Measurements from ENCODE around the gene UNC5C. TPM values are rescaled to one million over a fixed set of nuclear protein-coding genes. Genes with fewer than 3 reads are reported as not detected.

The UNC5C gene
- total and polyA plus RNA-seq, 2 experiments from 2014 or later, result 3.5 to 16.0 TPM

- H3K36me3 ChIP-seq (replicated peaks; ENCODE audit: insufficient read depth, low read depth), result no peaks in the 10 kb centered on the region
- H3K27ac ChIP-seq, result no peak overlapping the region
- no peak overlapping the region for H3K4me3 ChIP-seq
- no peaks in the 10 kb centered on the region for H3K79me2 ChIP-seq
- no peak for DNase-seq (ENCODE audit: low spot score)
- 83% methylated on average over 2 of the region's 2 CpGs for WGBS (ENCODE audit: low lambda C conversion rate, missing lambda C conversion rate)
- H3K27me3 ChIP-seq, result no peaks in the 10 kb centered on the region
- no peaks in the 10 kb centered on the region for H4K20me1 ChIP-seq (ENCODE audit: insufficient read depth, poor library complexity, severe bottlenecking)
- no peak overlapping the region for H2AFZ ChIP-seq
- peak overlapping the region; percentile 31 for H3K4me2 ChIP-seq
- H3K4me1 ChIP-seq (ENCODE audit: insufficient read depth), result peaks cover 7% of the 10 kb centered on the region
- no peaks in the 10 kb centered on the region for H3K9me3 ChIP-seq (ENCODE audit: low read depth)
- no peak for TF ChIP-seq CTCF (IDR thresholded peaks at IDR 0.05; ENCODE audit: poor library complexity)
- no peak for TF ChIP-seq EZH2phosphoT487 (IDR thresholded peaks at IDR 0.05; ENCODE audit: low read depth, severe bottlenecking, unreplicated experiment)
- TF ChIP-seq EZH2 (IDR thresholded peaks at IDR 0.05; ENCODE audit: borderline replicate concordance), result no peak
- no peaks in the 10 kb centered on the region for H3K9me2 ChIP-seq (replicated peaks; ENCODE audit: insufficient read depth)
Observed at GRCh38 chr4:95363559-95363925, 185.2 kb downstream of the UNC5C start.

GRCh38 chr4:95362906-95363558 is 185.7 kb downstream of the UNC5C start:
- no peak overlapping the region for H3K4me3 ChIP-seq
- TF ChIP-seq CTCF (IDR thresholded peaks at IDR 0.05; ENCODE audit: poor library complexity), result peak; percentile 31
- TF ChIP-seq EZH2 (IDR thresholded peaks at IDR 0.05; ENCODE audit: borderline replicate concordance), result no peak
- H3K4me1 ChIP-seq (ENCODE audit: insufficient read depth), result peaks cover 10% of the 10 kb centered on the region
- no peaks in the 10 kb centered on the region for H3K36me3 ChIP-seq (replicated peaks; ENCODE audit: insufficient read depth, low read depth)
- H3K4me2 ChIP-seq, result peak overlapping the region; percentile 31
- no peaks in the 10 kb centered on the region for H3K27me3 ChIP-seq
- WGBS (ENCODE audit: low lambda C conversion rate, missing lambda C conversion rate), result 28% methylated on average over 7 of the region's 7 CpGs
- no peak overlapping the region for H2AFZ ChIP-seq
- no peak overlapping the region for H3K27ac ChIP-seq
- no peaks in the 10 kb centered on the region for H3K9me2 ChIP-seq (replicated peaks; ENCODE audit: insufficient read depth)
- no peaks in the 10 kb centered on the region for H3K9me3 ChIP-seq (ENCODE audit: low read depth)
- no peaks in the 10 kb centered on the region for H3K79me2 ChIP-seq
- no peaks in the 10 kb centered on the region for H4K20me1 ChIP-seq (ENCODE audit: insufficient read depth, poor library complexity, severe bottlenecking)
- peak; percentile 19 for DNase-seq (ENCODE audit: low spot score)

DNA sequence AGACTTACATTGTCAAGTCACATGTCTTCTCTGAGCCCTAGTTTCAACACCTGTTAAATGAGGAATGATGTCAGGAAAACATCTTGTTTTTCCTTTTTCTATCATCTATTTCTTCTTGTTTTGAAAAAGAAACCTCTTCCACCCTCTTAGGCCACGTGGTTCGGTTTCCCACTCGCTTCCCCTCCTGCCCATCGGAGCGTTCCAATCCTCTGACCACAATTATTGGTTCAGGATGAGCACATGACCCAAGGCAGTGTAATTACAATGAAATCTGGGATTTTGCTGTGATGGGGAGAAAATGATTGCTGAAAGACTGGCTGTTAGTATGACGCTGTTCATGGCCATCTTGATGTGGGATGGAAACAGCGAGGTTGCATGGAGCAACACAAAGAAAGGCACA is 186.7 kb downstream of the UNC5C start:
- DNase-seq (ENCODE audit: low spot score), result no peak
- Histone ChIP-seq H3K27ac (no peak overlapping the region), H3K9me2 (replicated peaks; ENCODE audit: insufficient read depth) (no peaks in the 10 kb centered on the region), H3K4me2 (no peak overlapping the region), H3K27me3 (no peaks in the 10 kb centered on the region), H4K20me1 (ENCODE audit: insufficient read depth, poor library complexity, severe bottlenecking) (no peaks in the 10 kb centered on the region), H3K4me3 (no peak overlapping the region), H3K79me2 (no peaks in the 10 kb centered on the region), H3K9me3 (ENCODE audit: low read depth) (no peaks in the 10 kb centered on the region), H3K36me3 (replicated peaks; ENCODE audit: insufficient read depth, low read depth) (no peaks in the 10 kb centered on the region), H2AFZ (no peak overlapping the region), H3K4me1 (ENCODE audit: insufficient read depth) (peaks cover 10% of the 10 kb centered on the region)
- WGBS (ENCODE audit: low lambda C conversion rate, missing lambda C conversion rate), result 97% methylated on average over 7 of the region's 7 CpGs
- TF ChIP-seq CTCF (IDR thresholded peaks at IDR 0.05; ENCODE audit: poor library complexity), result no peak

- H3K4me2 ChIP-seq, result no peak overlapping the region
- no peak for DNase-seq (ENCODE audit: low spot score)
- H3K4me3 ChIP-seq, result no peak overlapping the region
- no peaks in the 10 kb centered on the region for H3K9me3 ChIP-seq (ENCODE audit: low read depth)
- H3K4me1 ChIP-seq (ENCODE audit: insufficient read depth), result peaks cover 10% of the 10 kb centered on the region
- H3K9me2 ChIP-seq (replicated peaks; ENCODE audit: insufficient read depth), result no peaks in the 10 kb centered on the region
- H2AFZ ChIP-seq, result no peak overlapping the region
- H3K79me2 ChIP-seq, result no peaks in the 10 kb centered on the region
- 92% methylated on average over 3 of the region's 3 CpGs for WGBS (ENCODE audit: low lambda C conversion rate, missing lambda C conversion rate)
- no peak overlapping the region for H3K27ac ChIP-seq
- no peaks in the 10 kb centered on the region for H3K36me3 ChIP-seq (replicated peaks; ENCODE audit: insufficient read depth, low read depth)
- no peak for TF ChIP-seq CTCF (IDR thresholded peaks at IDR 0.05; ENCODE audit: poor library complexity)
- H4K20me1 ChIP-seq (ENCODE audit: insufficient read depth, poor library complexity, severe bottlenecking), result no peaks in the 10 kb centered on the region
- no peaks in the 10 kb centered on the region for H3K27me3 ChIP-seq
Observed at GRCh38 chr4:95361696-95361965, 187.1 kb downstream of the UNC5C start.

Data from hepatocyte (in vitro differentiated cells).